Mesodermal cell (in vitro differentiated cells): Measurements from ENCODE around the gene MTG1.
"Not testable (repeated sequence)": the region's sequence is repeated elsewhere in the genome, so short reads cannot be mapped to it uniquely, and the experiment has no call there.

ENCODE experiments used
- H3K27ac ChIP-seq: 2 replicates; pipeline ENCODE4 v1.7.0; 2013; ENCODE audit warnings: mild to moderate bottlenecking, low read depth, low read length, moderate library complexity; ENCODE audit not compliant: severe bottlenecking
- H3K36me3 ChIP-seq: 2 replicates; pipeline ENCODE4 v1.7.1; 2013; ENCODE audit warnings: mild to moderate bottlenecking, low read length, moderate library complexity; ENCODE audit not compliant: control insufficient read depth, insufficient read depth
- H3K4me1 ChIP-seq: one replicate; pipeline ENCODE4 v1.7.1; 2013; ENCODE audit warnings: mild to moderate bottlenecking, low read length; ENCODE audit not compliant: insufficient read depth, control insufficient read depth, poor library complexity, severe bottlenecking
- H3K4me3 ChIP-seq: 2 replicates; pipeline ENCODE4 v1.7.0; 2013; ENCODE audit warnings: low read length, control low read depth, mild to moderate bottlenecking; ENCODE audit not compliant: insufficient read depth, poor library complexity, severe bottlenecking; ENCODE audit errors: extremely low read depth
- H3K9me3 ChIP-seq: 2 replicates; pipeline ENCODE4 v1.7.1; 2013; ENCODE audit warnings: mild to moderate bottlenecking, low read length, moderate library complexity; ENCODE audit not compliant: control insufficient read depth
- WGBS, 2 experiments: methylation state at CpG; one replicate each; pipeline ENCODE4 v1.1.5; 2013; ENCODE audit warnings: missing lambda C conversion rate in 2 of 2; ENCODE audit not compliant: insufficient coverage in 2 of 2; 5-methylcytosine and 5-hydroxymethylcytosine counted together

Gene MTG1

GRCh38 chr10:133379152-133379800 is 14.7 kb upstream of the MTG1 start, which contains the start of gene PAOX:
Gene PAOX, plus strand, starts transcription at chr10:133379262. Its CDS starts 55 bp downstream, at chr10:133379317.
- H3K36me3 ChIP-seq, result peaks cover 11% of the 10 kb centered on the region
- no peaks in the 10 kb centered on the region for H3K9me3 ChIP-seq
- 9 to 13% methylated on average over 52 to 54 of the region's 78 CpGs for WGBS, 2 experiments
- H3K27ac ChIP-seq, result no peak within 1 kb of the TSS
- H3K4me3 ChIP-seq, result peak within 1 kb of the TSS; percentile 67
- H3K4me1 ChIP-seq, result no peaks in the 10 kb centered on the region

- Histone ChIP-seq H3K4me3 (peak overlapping the region; percentile 56), H3K4me1 (no peaks in the 10 kb centered on the region), H3K27ac (no peak overlapping the region), H3K9me3 (no peaks in the 10 kb centered on the region), H3K36me3 (peaks cover 14% of the 10 kb centered on the region)
- WGBS, 2 experiments, result 93% methylated on average over 33 of the region's 36 CpGs
Observed at GRCh38 chr10:133379801-133380666, 13.9 kb upstream of the MTG1 start.

- 92 to 98% methylated on average over 6 to 7 of the region's 8 CpGs for WGBS, 2 experiments
- no peaks in the 10 kb centered on the region for H3K4me1 ChIP-seq
- H3K36me3 ChIP-seq, result peaks cover 16% of the 10 kb centered on the region
- no peak overlapping the region for H3K27ac ChIP-seq
- H3K4me3 ChIP-seq, result no peak overlapping the region
- H3K9me3 ChIP-seq, result no peaks in the 10 kb centered on the region
Observed at GRCh38 chr10:133381036-133381435, 12.9 kb upstream of the MTG1 start.

GRCh38 chr10:133383551-133383950 is 10.4 kb upstream of the MTG1 start:
- H3K4me1 ChIP-seq, result no peaks in the 10 kb centered on the region
- no peak overlapping the region for H3K27ac ChIP-seq
- WGBS, 2 experiments, result 93 to 100% methylated on average over 2 of the region's 4 CpGs
- no peaks in the 10 kb centered on the region for H3K9me3 ChIP-seq
- H3K36me3 ChIP-seq, result peaks cover 16% of the 10 kb centered on the region
- no peak overlapping the region for H3K4me3 ChIP-seq

GRCh38 chr10:133384071-133384470 is 9.9 kb upstream of the MTG1 start:
- Histone ChIP-seq H3K9me3 (no peaks in the 10 kb centered on the region), H3K27ac (no peak overlapping the region), H3K4me1 (no peaks in the 10 kb centered on the region), H3K36me3 (peaks cover 16% of the 10 kb centered on the region), H3K4me3 (no peak overlapping the region)
- WGBS, 2 experiments, result 92 to 93% methylated on average over 11 to 13 of the region's 13 CpGs

GRCh38 chr10:133385214-133385613 is 8.7 kb upstream of the MTG1 start:
- Histone ChIP-seq H3K27ac (no peak overlapping the region), H3K4me3 (no peak overlapping the region), H3K36me3 (peaks cover 22% of the 10 kb centered on the region), H3K9me3 (no peaks in the 10 kb centered on the region), H3K4me1 (no peaks in the 10 kb centered on the region)
- WGBS, 2 experiments, result no CpG with 5 or more reads among the region's 2 CpGs

GRCh38 chr10:133386951-133387350 is 7.0 kb upstream of the MTG1 start:
- not testable (repeated sequence) for H3K9me3 ChIP-seq, H3K4me1 ChIP-seq, H3K4me3 ChIP-seq, H3K27ac ChIP-seq
- H3K36me3 ChIP-seq, result peaks cover 22% of the 10 kb centered on the region
- 97 to 100% methylated on average over 1 to 4 of the region's 4 CpGs for WGBS, 2 experiments

GRCh38 chr10:133388236-133388972 is 5.6 kb upstream of the MTG1 start:
- Histone ChIP-seq H3K27ac (no peak overlapping the region), H3K4me1 (no peaks in the 10 kb centered on the region), H3K4me3 (no peak overlapping the region), H3K36me3 (peaks cover 18% of the 10 kb centered on the region), H3K9me3 (no peaks in the 10 kb centered on the region)
- WGBS, 2 experiments, result 83% methylated on average over 16 to 17 of the region's 17 CpGs

- WGBS, 2 experiments, result 95% methylated on average over 32 to 37 of the region's 39 CpGs
- Histone ChIP-seq H3K4me3 (no peak overlapping the region), H3K4me1 (no peaks in the 10 kb centered on the region), H3K36me3 (peaks cover 12% of the 10 kb centered on the region), H3K9me3 (no peaks in the 10 kb centered on the region), H3K27ac (no peak overlapping the region)
Observed at GRCh38 chr10:133388973-133389818, 4.8 kb upstream of the MTG1 start.
